HG03280 (cell line): ENCODE results near the gene ATG9B.
A peak's percentile ranks its signal among the peaks of the same experiment; 100 is the strongest.
"Not testable (repeated sequence)": the region's sequence is repeated elsewhere in the genome, so short reads cannot be mapped to it uniquely, and the experiment has no call there.

Experiments used
- ATAC-seq: cut with Tn5 transposase; IDR thresholded peaks from one replicate; pipeline ENCODE4 v1.9.1; 2021; ENCODE audit warnings: mild to moderate bottlenecking, moderate library complexity; ENCODE audit not compliant: unreplicated experiment

Gene ATG9B

GRCh38 chr7:151058781-151059366 lies 34.6 kb upstream of the ATG9B start:
- ATAC-seq = no peak

- ATAC-seq = peak; percentile 88
Observed at GRCh38 chr7:151057989-151058780, 33.9 kb upstream of the ATG9B start.

GRCh38 chr7:151057506-151057988 lies 33.3 kb upstream of the ATG9B start, which contains the start of gene CDK5:
Gene CDK5 (minus strand): TSS chr7:151057897. CDS start chr7:151057848, 49 bp downstream.
- ATAC-seq = peak; percentile 7

GRCh38 chr7:151056666-151057505 lies 32.6 kb upstream of the ATG9B start:
- no peak for ATAC-seq

- ATAC-seq = no peak
Observed at GRCh38 chr7:151056283-151056665, 32.0 kb upstream of the ATG9B start.

GRCh38 chr7:151053751-151054150 lies 29.5 kb upstream of the ATG9B start:
- ATAC-seq = no peak

- no peak for ATAC-seq
Observed at GRCh38 chr7:151053096-151053495, 28.8 kb upstream of the ATG9B start.

- no peak for ATAC-seq
Observed at GRCh38 chr7:151051108-151051507, 26.8 kb upstream of the ATG9B start.

GRCh38 chr7:151048911-151049463 lies 24.7 kb upstream of the ATG9B start:
- no peak for ATAC-seq

- ATAC-seq = no peak
Observed at GRCh38 chr7:151047976-151048815, 23.9 kb upstream of the ATG9B start, which contains the start of gene ASIC3. Gene ASIC3 (plus strand): TSS chr7:151048531. CDS start chr7:151048886, 355 bp downstream.

- ATAC-seq = no peak
Observed at GRCh38 chr7:151046603-151047573, 22.6 kb upstream of the ATG9B start.

- no peak for ATAC-seq
Observed at GRCh38 chr7:151045967-151046366, 21.7 kb upstream of the ATG9B start.

- no peak for ATAC-seq
Observed at GRCh38 chr7:151045262-151045661, 21.0 kb upstream of the ATG9B start.

- ATAC-seq = no peak
Observed at GRCh38 chr7:151043959-151044358, 19.7 kb upstream of the ATG9B start.

- ATAC-seq = not testable (repeated sequence)
Observed at GRCh38 chr7:151043449-151043848, 19.2 kb upstream of the ATG9B start.

GRCh38 chr7:151040616-151041375 lies 16.5 kb upstream of the ATG9B start:
- ATAC-seq = no peak

- no peak for ATAC-seq
Observed at GRCh38 chr7:151039850-151040548, 15.7 kb upstream of the ATG9B start.
